ENCODE measurements around the gene LGR4.

LGR4 gene

DNA sequence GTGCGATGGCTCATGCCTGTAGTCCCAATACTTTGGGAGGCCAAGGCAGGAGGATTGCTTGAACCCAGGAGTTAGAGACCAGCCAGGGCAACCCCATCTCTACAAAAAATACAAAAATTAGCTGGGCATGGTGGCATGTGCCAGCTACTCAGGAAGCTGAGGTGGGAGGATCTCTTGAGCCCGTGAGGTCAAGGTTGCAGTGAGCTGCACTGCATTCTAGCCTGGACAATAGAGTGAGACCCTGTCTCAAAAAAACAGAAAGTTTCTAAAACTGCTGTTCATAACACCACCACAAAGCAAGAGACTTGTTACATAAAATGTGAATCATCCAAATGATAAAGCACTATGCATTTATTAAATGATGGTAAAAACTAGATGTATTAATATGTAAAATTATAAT is 69.4 kb downstream of the LGR4 start:
- DNase-seq (ENCODE audit: low read depth in 2 of 2), result no peak

DNA sequence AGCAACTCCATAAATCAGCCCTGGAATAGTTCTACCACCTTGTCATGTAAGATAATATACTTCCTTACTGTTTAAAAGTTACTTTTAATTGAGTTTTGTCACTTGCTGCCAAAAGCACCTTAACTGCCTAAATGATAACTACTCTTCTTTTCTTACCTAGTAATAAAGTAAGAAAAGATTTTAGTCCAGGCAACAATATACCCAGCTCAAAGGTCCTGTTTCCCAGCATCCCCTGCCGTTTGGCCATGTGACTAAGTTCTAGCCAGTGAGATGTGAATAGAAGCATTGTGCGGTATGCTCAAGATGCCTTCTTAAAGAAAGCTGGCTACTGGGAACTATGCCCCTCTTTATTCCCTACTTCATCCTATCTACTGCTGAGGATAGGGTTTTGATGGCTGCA is 70.1 kb downstream of the LGR4 start:
- DNase-seq (ENCODE audit: low read depth in 2 of 2), result no peak

DNA sequence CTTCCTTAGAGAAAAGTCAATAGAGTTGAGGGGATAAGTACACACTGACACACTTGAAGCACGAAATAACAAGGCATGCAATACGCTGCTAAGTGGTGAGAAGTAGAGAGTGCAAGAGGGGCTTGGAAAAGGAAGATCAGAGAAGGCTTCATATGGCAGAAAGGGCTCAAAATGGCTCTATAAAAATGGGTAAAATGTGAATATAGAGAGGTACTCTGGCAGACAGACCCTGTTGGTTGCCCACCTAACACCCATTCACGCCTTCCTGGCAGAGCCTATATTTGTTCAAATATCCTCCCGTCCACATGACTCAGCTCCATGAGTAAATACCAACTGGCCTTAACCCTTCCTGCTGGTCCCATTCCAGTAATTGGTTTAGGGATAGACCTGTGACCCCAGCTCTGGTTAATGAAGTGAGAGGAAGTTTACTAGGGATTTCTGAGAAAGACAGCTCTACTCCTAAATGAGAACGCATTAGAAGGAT is 70.7 kb downstream of the LGR4 start:
- DNase-seq (ENCODE audit: low read depth in 2 of 2), result no peak

DNA sequence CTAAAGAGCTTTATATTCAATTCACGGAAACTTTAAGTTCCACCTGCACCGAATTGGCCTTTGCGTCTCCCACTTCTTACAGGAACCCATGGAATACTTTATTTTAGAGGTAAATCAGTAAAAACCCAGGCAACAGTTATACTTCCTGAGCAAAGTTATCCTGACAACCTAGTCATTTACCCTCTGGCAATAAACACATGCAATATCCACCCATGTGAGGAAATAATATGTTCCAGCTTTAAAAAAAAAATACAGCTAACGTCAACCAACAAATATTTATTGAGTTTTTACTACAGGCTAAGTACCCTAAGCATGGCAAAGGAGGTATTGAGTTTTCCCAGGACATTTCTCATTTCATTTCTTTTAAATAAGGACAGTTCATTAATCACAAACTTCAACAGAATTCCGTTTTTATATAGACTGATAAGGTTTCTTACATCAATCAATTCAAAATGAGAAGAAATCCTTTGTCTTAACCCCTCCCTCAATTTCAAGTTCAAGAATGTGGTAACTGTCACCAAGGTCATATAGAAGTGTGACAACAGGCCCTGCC is 71.2 kb downstream of the LGR4 start:
- DNase-seq (ENCODE audit: low read depth in 2 of 2), result no peak

DNA sequence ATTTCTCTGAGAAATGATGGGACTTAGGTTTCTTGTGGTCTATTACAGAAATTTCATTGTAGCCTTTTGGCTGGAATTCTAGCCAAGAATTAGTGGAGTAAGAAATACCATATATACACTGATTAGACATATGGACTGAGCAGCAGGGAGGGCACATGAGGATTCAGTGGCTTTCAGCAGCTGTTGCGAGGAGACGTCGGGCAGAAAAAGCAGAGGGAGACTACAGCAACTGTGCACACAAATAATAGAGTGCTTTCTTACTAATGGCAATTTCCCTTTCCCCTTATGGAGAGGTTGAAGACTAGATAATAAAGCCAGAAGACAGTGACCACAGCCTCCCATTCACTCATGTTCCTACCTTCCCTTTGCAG is 74.2 kb downstream of the LGR4 start:
- DNase-seq (ENCODE audit: low read depth in 2 of 2), result no peak

DNA sequence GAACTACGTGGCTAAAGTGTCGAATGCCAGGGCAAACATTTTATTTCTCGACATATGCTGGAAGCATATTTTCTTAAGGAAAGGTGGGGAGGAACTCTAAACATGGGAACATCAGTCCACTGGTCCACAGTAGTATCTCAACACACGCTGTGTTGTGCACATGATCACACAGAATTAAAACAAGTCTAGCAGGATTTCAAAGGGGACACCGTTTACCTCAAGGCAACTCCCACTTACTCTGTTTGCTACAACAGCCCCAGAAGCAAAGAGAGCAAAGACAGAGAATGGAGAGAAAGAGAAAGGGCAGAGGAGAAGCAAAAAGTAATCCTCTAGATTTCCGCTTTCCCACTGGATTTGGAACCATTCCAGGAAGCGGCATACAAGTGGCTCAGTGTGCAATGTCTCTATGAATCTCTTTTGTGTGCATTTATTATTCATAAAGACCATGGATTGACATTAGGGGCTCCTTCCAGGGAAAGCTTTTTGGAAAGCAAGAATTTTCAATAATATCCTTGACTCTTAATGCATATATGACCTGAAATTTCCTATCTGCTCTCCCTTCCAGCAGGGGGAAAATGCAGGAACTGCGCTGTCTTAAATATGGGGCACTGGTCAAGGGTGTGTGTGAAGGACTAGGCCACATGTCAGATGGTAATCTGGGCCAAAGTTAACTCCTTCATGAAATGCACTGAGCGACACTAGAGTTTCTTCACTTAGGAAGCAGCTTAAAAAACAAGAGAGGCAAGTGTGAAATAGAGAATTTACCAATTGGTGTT is 74.8 kb downstream of the LGR4 start:
- no peak for DNase-seq (ENCODE audit: low read depth in 2 of 2)

DNA sequence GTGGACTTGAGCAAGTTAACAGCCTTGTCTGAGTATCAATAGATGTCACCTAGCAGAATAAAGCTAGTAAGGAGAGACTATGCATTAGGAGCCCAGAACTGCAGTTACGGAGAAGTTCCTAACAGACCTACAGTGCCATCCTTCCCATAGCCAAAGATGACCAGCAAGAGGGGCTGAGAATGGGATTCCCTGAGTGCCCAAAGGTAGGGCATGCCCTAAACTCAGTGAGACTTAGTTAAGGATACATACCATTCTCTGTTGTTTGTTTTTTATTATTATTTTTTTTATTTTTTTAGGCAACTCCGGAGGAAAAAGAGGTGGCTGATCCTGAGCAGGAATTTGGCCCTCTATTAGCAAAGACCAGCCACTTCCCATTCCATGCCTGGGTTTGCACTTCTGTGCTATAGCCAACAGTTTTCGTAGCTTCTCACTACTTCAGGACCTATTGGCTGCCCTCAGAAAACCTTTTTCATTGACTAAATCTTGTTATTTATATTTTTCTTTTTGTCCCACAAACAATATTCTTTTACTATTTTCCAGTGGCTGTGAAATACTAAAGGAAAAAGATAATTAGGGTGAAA is 76.2 kb downstream of the LGR4 start:
- DNase-seq (ENCODE audit: low read depth in 2 of 2), result no peak

DNA sequence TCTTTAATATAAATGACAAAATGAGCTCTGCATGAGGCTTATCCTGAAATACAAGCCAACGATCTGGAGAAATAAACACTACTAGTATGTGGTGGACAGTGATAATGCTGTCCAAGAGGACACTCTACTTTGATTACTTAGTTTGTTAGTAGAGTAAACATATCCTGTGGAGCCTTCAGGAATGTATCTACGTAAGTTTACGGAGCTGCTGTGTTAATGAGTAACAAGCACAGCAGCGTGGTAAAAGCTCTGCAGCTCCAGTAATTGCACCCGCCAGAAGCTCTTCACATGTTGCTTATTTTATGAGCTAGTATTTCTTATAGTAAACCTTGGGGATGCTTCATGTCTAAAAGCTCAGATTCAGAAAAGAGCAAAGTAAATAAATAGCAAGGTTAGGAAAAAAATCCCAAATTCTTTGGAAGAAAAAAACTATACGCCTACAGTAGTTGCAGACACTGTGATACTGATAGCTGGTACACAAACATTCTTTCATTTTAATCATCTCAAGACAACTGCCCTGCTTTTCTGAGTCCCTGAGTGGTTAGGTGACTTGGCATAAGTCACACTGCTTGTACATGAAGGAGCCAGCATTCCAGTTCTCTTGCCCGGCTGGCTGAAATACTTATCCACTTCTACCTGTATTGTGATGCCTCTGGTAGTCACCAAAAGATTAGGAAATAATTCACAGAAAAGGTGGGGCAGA is 76.9 kb downstream of the LGR4 start:
- no peak for DNase-seq (ENCODE audit: low read depth in 2 of 2)

DNA sequence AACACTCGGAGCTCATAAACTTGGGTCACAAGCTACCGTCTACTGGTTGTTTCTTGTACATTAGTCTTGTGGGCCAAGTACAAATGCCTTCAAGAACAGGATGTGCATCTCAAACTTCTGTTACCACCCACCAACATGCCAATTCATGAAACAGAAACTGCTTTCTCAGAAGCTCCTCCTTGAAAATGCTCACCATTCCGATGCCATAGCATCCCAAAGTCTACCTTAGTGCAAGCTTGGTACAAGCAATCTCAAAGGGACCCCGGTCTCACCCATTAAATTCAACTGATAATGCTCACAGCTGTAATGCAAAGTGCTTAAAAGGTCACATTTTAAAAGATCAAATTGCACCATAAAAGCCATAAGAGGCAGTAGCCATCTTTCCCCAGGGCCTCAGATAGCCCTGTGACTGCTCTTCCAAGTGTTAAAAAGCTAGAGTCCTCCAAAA is 77.8 kb downstream of the LGR4 start:
- no peak for DNase-seq (ENCODE audit: low read depth in 2 of 2)

DNA sequence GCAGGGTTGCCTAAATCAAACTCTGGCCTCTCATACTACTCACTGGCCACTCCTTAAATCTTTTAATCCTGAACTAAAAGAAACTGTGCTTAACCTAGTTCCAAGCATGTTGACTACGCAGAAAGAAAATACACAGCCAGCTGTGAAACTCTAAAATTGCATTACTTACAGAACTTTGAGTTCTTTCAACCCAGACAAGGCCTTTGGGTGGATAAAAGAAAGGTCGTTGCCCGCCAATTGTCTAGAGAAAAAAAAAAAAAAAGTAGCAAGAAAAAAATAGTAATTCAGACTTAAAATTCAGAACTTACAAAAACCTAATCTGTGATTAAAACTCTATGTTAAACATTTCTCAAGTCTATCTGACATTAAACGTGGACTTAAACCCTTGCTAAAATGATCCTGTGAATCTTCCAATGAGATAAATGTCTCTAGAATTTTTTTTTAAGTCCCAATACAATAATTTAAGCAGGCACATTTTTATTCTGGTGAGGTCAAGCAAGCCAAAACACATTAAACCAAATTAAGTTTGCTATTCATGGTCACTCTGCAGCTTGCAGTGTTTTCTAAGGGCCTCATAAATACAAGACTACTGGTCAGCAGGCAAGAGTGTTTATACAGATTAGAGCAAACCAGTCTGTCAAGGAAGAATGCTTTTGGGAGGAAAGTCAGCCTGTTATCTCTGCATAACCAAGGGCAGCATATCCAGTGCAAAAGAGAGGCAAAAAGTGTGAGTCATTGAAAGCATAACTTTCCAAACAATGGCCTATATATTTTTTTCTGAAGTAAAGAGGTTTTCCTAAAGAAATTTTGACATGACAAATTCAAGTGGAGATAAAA is 80.1 kb downstream of the LGR4 start:
- DNase-seq (ENCODE audit: low read depth in 2 of 2), result no peak

DNA sequence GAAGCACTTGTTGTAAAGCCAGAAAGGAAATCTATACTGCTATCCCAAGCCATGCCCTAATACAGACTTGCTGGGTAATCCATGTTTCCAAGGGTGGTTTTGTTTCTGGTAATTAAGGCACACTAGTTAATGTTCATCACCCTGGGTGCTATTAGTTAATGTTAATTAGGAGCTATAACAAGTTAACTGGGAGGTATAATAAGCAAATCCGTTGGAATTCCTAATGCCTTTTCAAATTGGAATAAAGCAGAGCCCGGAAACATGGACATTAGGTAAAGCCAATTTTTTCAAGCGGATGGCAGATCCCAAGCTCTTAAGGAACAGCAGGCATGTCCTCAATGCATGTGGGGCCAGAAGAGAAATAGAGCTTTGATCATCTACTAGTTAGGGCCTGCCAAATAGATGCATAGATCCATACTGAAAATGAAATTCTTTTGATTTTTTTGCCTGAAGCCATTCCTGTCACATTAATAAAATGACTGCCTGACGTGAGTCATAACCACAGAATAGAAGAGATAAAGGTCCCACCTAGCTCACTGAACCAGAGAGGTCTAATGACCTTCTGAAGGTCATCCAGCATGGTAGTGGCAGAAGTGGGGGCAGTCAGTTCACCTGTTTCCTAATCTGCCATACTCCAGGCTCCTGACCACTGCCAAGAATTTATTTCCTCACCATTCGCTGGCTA is 81.1 kb downstream of the LGR4 start:
- DNase-seq (ENCODE audit: low read depth in 2 of 2), result no peak

DNA sequence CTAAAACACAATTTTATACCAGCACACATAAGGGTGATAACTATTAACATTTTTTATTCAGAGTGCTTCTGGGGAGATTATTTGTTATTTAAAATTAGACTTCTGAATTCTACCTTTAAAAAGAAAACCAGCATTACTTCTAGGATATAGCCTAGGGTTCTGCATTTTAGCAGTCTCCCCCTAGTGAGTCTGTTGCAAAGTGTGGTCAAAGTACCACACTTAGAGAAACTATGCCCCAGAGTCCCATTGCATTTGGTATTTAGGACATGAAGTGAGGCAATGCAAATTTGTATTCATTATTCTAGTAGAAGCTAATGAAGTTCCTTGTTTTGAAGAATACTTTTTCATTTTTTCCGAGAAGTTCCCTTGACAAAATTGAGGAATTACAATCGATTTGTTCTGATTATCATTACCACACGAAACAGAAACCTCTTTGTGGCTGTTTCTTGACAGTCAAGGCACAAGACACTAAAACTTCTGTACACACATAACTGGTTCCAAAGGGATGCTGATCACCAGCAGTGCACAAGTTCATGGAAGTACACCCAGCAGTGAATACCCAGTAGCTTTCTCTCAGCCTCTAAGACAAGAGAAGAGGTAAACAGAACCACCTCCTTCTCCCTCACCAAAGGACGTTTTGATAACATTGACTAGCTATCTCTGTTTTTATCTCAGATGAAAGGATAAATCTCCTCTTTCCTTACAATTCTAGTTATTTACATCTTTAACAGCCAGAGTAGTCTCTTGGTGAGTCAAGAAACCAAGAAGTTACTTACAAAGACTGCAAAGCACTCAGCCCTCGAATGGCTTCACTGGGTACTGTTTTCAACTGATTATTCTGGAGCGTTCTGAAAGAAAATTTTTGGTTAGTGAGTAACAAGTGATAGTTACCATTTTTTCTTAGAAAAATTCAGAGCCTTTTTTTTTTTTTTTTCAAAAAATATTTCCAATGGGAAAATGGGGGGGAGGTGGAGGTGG is 82.0 kb downstream of the LGR4 start:
- no peak for DNase-seq (ENCODE audit: low read depth in 2 of 2)

DNA sequence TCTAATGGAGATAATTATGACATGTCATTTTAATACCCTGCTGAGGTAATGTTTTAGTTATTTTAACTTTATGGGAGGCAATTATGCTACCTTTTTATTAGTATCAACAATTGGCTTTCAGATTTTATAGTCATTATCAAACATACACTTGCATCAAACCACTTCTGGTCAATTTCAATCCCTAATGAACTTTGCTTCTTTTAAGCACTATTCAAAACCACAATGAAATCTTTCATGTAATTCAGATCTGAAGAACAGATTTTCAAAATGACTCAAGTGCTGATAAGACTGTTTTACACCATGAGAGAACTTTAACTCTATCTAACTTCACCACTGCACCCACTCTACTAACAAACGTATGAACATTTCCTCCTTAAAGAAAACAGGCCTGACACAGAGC is 83.7 kb downstream of the LGR4 start:
- no peak for DNase-seq (ENCODE audit: low read depth in 2 of 2)

DNA sequence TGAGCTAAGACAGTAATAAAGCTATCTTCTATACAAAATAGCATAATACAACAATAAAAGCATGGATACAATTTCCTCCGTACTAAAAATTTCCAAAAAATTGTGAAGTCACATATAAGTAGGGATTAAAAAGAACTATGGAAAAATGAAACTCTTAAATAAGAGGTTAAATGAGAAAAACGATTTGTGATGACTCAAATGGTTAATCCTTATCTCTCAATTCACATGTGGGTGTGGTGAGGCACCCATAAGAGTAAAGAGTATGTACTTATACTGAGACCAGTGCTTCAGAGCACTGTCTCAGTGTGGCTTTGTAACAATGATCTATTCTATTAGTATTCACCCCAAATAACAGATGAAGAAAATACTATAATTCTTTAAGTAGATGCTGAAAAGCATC is 84.6 kb downstream of the LGR4 start:
- DNase-seq (ENCODE audit: low read depth in 2 of 2), result no peak

DNA sequence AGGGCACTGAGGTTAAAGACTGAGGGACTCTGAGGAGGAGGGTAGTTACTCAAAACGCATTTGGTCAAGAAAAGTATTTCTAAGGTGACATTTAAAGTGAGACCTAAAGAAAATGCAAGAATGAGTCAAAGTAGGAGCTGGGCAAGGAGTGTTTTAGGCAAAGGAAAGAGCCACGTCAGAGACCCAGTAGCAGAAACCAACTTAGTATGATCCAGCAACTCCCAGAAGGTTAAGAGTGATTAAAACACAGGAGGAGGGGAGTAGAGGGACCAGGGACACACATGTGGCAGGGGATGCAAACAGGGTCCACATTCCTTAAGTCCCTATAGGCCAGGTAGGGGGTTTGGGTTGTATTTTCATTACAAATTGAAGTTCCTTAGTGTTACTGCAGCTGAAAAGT is 85.2 kb downstream of the LGR4 start:
- no peak for DNase-seq (ENCODE audit: low read depth in 2 of 2)

DNA sequence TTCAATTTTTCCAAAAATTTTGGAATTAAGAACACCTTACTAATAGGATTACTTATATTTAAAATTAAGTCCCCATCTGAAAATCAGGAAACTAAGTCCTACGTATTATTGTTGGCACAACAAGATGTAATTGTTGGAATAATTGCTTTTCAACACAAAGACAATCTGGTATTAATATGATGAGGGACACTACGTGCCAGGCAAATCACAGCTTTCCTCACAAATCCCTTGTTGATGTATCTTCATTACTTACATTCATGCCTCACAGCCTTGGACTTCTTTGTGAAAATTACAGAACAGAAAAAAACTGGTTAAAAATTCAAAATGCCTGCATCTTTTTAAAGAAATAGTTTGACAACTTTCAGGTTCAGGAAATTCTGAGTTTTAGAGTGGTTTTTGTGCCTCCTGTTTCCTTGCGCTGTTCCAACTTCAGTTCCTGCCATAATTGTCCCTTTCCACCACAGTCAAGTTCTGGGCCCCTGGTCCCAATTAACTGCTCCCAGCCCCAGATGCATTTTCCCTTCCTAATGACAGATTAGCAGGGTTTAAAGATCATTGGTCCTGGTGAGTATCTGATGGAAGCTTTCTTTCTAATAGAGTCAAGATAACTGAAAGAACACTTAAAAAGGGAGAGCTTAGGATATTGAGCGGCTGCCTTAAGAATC is 86.3 kb downstream of the LGR4 start:
- DNase-seq (ENCODE audit: low read depth in 2 of 2), result no peak

DNA sequence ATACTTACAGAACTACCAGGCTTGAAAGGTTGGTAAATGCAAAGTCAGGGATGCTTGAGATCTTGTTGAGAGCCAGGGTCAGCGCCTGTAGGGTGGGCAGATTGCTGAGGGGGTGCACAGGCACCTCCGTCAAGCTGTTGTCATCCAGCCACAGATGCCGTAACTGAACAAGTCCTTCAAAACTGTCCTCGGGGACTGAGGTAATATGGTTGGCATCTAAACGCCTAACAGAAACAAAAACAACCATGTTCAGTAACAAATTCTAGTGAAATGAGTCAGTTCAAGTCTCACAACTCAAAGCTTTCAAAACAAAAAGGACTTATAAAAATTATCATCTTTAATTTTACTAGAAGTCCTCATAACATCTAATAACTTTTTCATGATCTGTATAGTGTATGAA is 87.3 kb downstream of the LGR4 start:
- DNase-seq (ENCODE audit: low read depth in 2 of 2), result no peak

DNA sequence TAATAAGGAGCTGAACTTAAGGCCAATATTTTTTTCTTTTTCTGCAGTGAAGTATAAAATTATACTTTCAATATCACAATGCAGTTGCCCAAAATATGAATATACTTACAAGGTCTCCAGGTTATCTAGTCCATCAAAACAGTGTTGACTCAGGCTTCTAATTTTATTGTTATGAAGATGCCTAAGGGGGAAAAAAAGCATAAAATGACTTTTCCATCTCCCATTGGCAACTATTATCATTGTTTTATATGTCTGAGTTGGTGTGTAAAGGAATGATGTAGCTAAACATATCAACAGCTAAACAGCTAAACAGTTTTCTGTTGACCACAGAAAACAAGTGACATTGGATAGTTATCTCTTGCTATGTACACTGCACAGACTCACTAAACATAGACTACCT is 88.4 kb downstream of the LGR4 start:
- DNase-seq (ENCODE audit: low read depth in 2 of 2), result no peak

DNA sequence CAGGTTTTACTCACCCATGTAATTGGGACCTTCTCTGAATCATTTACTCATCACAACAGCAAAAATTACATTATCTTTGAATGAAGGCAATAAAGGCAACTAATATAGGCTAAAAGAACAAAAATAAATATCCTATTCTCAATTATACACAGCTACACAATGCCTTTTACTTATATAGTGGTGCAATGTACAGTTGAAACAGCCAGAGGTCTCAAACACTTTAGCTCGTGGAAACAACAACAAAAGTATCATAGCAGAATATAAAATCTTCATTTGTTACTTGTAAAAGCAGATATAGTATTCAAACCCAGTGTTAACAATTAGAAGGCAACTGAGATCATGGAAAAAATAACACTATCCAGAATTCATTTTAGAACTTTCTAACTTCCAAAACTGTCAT is 88.9 kb downstream of the LGR4 start:
- DNase-seq (ENCODE audit: low read depth in 2 of 2), result no peak

Data from stimulated activated CD4-positive, alpha-beta T cell treated with anti-CD3 and anti-CD28 coated beads, Interleukin-12 subunit alpha, Interleukin-12 subunit beta, amount 100 ng/mL, for 24 hours (primary cell).